Fibroblast of the aortic adventitia (primary cell): ENCODE results near the gene FIG4. TPM values are rescaled to one million over a fixed set of nuclear protein-coding genes. Genes with fewer than 3 reads are reported as not detected.

Source experiments
- DNase-seq: peaks from one replicate; pipeline ENCODE4 v3.0.0-alpha.2; 2010; ENCODE audit warnings: low read depth
- H3K4me3 ChIP-seq: 2 replicates; pipeline ENCODE4 v1.5.1; 2011; ENCODE audit warnings: low read depth, mild to moderate bottlenecking, control low read depth, low read length, moderate library complexity
- CTCF ChIP-seq: IDR thresholded peaks from 2 replicates; pipeline ENCODE4 v1.5.1; 2011; ENCODE audit warnings: mild to moderate bottlenecking, low read length, control low read depth, inconsistent platforms; ENCODE audit not compliant: insufficient read depth
- total RNA-seq: library from RNA; depleted of rRNA; stranded (reverse); fragments of >200 nt; gene quantifications from 2 replicates; pipeline ENCODE4 v1.2.3, GENCODE V29; 2012; ENCODE audit warnings: low replicate concordance

Gene FIG4
- total RNA-seq, 1 donor, result 28.0 TPM

DNA sequence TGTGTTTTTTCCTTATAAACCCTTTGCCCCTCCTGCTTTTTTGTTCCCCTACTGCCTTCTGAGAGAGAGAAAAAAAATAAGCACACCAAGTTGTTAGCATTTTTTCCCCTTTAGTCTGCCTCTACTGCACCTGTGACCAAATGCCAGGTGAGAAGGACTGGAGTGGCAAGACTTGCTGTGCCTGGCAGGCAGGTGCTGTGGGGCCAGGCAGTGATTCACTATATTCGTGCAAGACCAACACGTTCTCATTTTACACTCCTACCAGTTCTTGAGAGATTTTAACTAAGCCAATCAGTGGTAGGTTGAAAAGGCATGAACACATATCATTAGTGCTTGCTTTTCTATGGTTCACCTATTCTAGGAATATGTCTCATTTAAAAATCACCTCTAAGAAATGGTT lies 109.7 kb downstream of the FIG4 start:
- H3K4me3 ChIP-seq, result no peak overlapping the region
- TF ChIP-seq CTCF, result no peak
- DNase-seq, result no peak

DNA sequence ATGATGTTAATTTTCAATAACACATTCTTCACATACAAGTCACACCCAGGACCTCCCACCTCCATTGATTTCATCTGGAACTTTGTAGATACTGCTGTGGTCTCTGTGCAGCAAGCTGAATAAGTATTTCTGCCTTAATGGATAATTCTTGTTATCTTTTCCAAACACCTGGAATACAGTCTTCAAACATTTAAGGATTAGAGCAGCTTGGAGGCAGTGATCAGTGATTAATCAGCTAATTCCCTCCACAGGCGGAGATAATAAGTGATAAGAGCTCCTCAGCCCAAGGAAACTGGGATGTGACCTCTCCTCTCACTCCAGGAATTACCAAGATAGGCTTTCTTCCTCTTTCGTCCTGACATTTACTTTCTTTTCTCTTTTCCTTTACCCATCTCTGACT lies 110.7 kb downstream of the FIG4 start:
- no peak overlapping the region for H3K4me3 ChIP-seq
- no peak for TF ChIP-seq CTCF
- no peak for DNase-seq

GRCh38 chr6:109804020-109804419 lies 112.9 kb downstream of the FIG4 start:
- no peak for DNase-seq
- no peak for TF ChIP-seq CTCF

GRCh38 chr6:109807881-109808280 lies 116.8 kb downstream of the FIG4 start:
- DNase-seq, result no peak
- TF ChIP-seq CTCF, result no peak
- H3K4me3 ChIP-seq, result no peak overlapping the region

More at GRCh38 chr6:109804020-109804419, 112.9 kb downstream of the FIG4 start:
- H3K4me3 ChIP-seq, result no peak overlapping the region

GRCh38 chr6:109808837-109809236 lies 117.7 kb downstream of the FIG4 start:
- TF ChIP-seq CTCF, result no peak
- DNase-seq, result no peak

GRCh38 chr6:109815054-109815453 lies 124.0 kb downstream of the FIG4 start:
- no peak overlapping the region for H3K4me3 ChIP-seq
- no peak for DNase-seq
- no peak for TF ChIP-seq CTCF

More at GRCh38 chr6:109808837-109809236, 117.7 kb downstream of the FIG4 start:
- H3K4me3 ChIP-seq, result no peak overlapping the region
